T-cell (primary cell): ENCODE results near the gene L3MBTL4. TPM values are rescaled to one million over a fixed set of nuclear protein-coding genes. Genes with fewer than 3 reads are reported as not detected.

Source experiments
- ATAC-seq, 4 experiments: fragments of 200-7000 bp in 3 of 4; fragments of 150-1000 bp in 1 of 4; cut with Tn5 transposase; replicated peaks in 1 of 4; 1 replicate in 3 of 4; 2 replicates in 1 of 4; pipeline ENCODE4 v1.10.0; 2021; ENCODE audit warnings: moderate library complexity in 3 of 4, mild to moderate bottlenecking in 2 of 4, moderate number of reproducible peaks in 1 of 4
- CTCF ChIA-PET, 2 donors: fragments of 300-600 bp; sonication (Branson Sonifier 250); formaldehyde crosslinking; loops; one replicate each; lab custom pipeline; 2022; ENCODE audit warnings: antibody characterized with exemption in 2 of 2; lab: Charles Lee
- POLR2A ChIA-PET, 2 donors: fragments of 300-600 bp; sonication (Branson Sonifier 250); formaldehyde crosslinking; loops; one replicate each; lab custom pipeline; 2022; ENCODE audit warnings: antibody characterized with exemption in 2 of 2; lab: Charles Lee
- DNase-seq, 35 experiments: peaks; one replicate each; pipeline versions ENCODE4 v3.0.0 to v3.0.0-alpha.2; 2013 to 2023
- H3K27ac ChIP-seq: one replicate; pipeline ENCODE4 v1.5.1; 2013; ENCODE audit warnings: low read length
- H3K27me3 ChIP-seq, 2 experiments: replicated peaks in 1 of 2; 1 replicate in 1 of 2; 2 replicates in 1 of 2; pipeline versions ENCODE4 v1.6.1 to v1.7.0; 2013; ENCODE audit warnings: low read length in 1 of 2, mixed read lengths in 1 of 2; ENCODE audit not compliant: control insufficient read depth in 2 of 2, insufficient read depth in 2 of 2; ENCODE audit errors: extremely low read depth in 1 of 2
- H3K36me3 ChIP-seq, 2 donors: 1 replicate in 1 of 2; 2 replicates in 1 of 2; pipeline versions ENCODE4 v1.6.1 to v1.7.0; 2013; ENCODE audit warnings: low read length in 1 of 2; ENCODE audit not compliant: control insufficient read depth in 2 of 2, insufficient read depth in 1 of 2; ENCODE audit errors: extremely low read depth in 1 of 2
- H3K4me1 ChIP-seq, 2 experiments: 1 replicate in 1 of 2; 2 replicates in 1 of 2; pipeline versions ENCODE4 v1.6.1 to v1.7.0; 2013; ENCODE audit warnings: low read length in 2 of 2, mixed read lengths in 1 of 2; ENCODE audit not compliant: insufficient read depth in 2 of 2, control insufficient read depth in 1 of 2; ENCODE audit errors: extremely low read depth in 1 of 2
- H3K4me3 ChIP-seq, 2 donors: 1 replicate in 1 of 2; 2 replicates in 1 of 2; pipeline versions ENCODE4 v1.5.1 to v1.7.0; 2013; ENCODE audit warnings: mild to moderate bottlenecking in 2 of 2, low read length in 1 of 2, moderate library complexity in 1 of 2; ENCODE audit not compliant: control insufficient read depth in 1 of 2; ENCODE audit errors: extremely low read depth in 1 of 2
- H3K9me3 ChIP-seq: 2 replicates; pipeline ENCODE4 v1.7.0; 2013
- H3K27ac Mint-ChIP-seq, 2 donors: one replicate each; pipeline ENCODE4 v1.8.0; 2020 to 2021; ENCODE audit warnings: mild to moderate bottlenecking in 2 of 2, mixed read lengths in 2 of 2
- H3K27me3 Mint-ChIP-seq, 2 donors: one replicate each; pipeline ENCODE4 v1.8.0; 2021 to 2022; ENCODE audit warnings: mixed read lengths in 2 of 2
- H3K36me3 Mint-ChIP-seq: one replicate; pipeline ENCODE4 v1.8.0; 2021; ENCODE audit warnings: mixed read lengths
- H3K4me1 Mint-ChIP-seq, 3 donors: one replicate each; pipeline ENCODE4 v1.8.0; 2020 to 2022; ENCODE audit warnings: mixed read lengths in 3 of 3, mild to moderate bottlenecking in 1 of 3
- H3K4me3 Mint-ChIP-seq, 3 donors: one replicate each; pipeline ENCODE4 v1.8.0; 2020 to 2022; ENCODE audit warnings: mild to moderate bottlenecking in 3 of 3, mixed read lengths in 3 of 3, moderate library complexity in 3 of 3
- H3K9me3 Mint-ChIP-seq, 3 donors: one replicate each; pipeline ENCODE4 v1.8.0; 2020 to 2022; ENCODE audit warnings: mixed read lengths in 3 of 3
- WGBS: methylation state at CpG from one replicate; pipeline ENCODE4 v1.1.5; 2013; ENCODE audit warnings: missing lambda C conversion rate; ENCODE audit not compliant: insufficient coverage; 5-methylcytosine and 5-hydroxymethylcytosine counted together
- total RNA-seq, 35 experiments: library from RNA in 6 of 35; stranded (reverse) in 6 of 35; fragments of 120-200 nt in 1 of 35; gene quantifications; one replicate each; pipeline versions ENCODE4 v1.2.1 to v1.2.4 and lab custom pipeline; 2013 to 2026

L3MBTL4 gene
- total RNA-seq, 5 donors from 2014 or later (not counting 1 experiment from before 2014, with no cell fraction given) = 0.58 to 1.6 (median 0.83) TPM

DNA sequence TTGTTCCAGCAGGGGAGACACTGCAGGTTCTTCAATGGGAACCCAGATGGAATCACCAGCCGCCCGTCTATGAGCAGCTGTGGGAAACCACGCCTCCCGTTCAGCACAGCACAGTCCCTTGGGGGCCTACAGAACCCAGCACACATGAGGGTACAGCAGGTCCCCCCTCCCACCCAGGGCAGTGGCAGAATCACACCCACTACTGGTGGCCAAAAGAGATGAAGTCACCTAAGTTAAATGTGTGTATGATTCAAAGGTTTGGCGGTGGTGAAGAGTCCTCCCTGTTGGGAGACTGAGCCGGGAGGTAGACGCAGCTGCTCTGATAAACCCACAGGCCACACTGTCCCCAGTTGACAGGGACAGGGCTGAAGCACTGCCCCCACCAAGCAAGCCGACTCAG is 44.3 kb downstream of the L3MBTL4 start:
- Histone ChIP-seq H3K4me3 (no peak overlapping the region), H3K27me3 (no peaks in the 10 kb centered on the region), H3K4me1 (no peaks in the 10 kb centered on the region), H3K27ac (no peak overlapping the region), H3K36me3 (no peaks in the 10 kb centered on the region), H3K9me3 (no peaks in the 10 kb centered on the region)
- DNase-seq (no peak), ATAC-seq (no peak)
- Mint-ChIP-seq H3K36me3 (no peaks in the 10 kb centered on the region), H3K4me1 (no peaks in the 10 kb centered on the region), H3K4me3 (no peak overlapping the region), H3K9me3 (peaks cover 3 to 16% (median 4%) of the 10 kb centered on the region in 3 donors), H3K27me3 (no peaks in the 10 kb centered on the region), H3K27ac (no peak overlapping the region)
- CTCF ChIA-PET = no interaction called here
- no CpG with 5 or more reads among the region's 8 CpGs for WGBS
- POLR2A ChIA-PET = no interaction called here

DNA sequence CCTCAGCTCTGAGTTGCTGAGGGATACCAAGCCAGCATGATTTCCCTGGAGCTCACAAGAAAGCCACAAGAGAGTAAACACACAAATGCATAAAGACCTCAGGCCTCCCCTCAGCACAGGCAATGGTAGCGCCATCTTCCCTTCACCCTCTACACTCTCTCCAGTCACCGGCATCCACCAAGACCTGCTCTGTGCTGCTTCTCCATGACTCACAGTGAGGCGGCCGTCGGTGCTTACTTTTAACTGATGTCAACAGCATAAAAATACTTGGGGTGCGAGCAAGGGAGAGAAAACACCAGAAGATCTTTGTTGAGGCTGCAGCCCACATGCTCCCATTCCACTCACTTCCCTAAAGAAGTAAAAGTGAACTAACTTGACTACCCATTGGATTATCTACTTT is 46.7 kb downstream of the L3MBTL4 start:
- ATAC-seq = no peak
- WGBS = 98% methylated on average over 5 of the region's 6 CpGs
- Mint-ChIP-seq H3K27me3 (no peaks in the 10 kb centered on the region), H3K36me3 (no peaks in the 10 kb centered on the region), H3K4me3 (no peak overlapping the region), H3K27ac (no peak overlapping the region), H3K4me1 (no peaks in the 10 kb centered on the region), H3K9me3 (peaks cover 0 to 8% (median 4%) of the 10 kb centered on the region in 3 donors)
- DNase-seq = no peak
- H3K27me3 ChIP-seq = no peaks in the 10 kb centered on the region
- POLR2A ChIA-PET = no interaction called here
- H3K9me3 ChIP-seq = no peaks in the 10 kb centered on the region
- CTCF ChIA-PET = no interaction called here
- no peaks in the 10 kb centered on the region for H3K4me1 ChIP-seq
- H3K4me3 ChIP-seq = no peak overlapping the region
- no peak overlapping the region for H3K27ac ChIP-seq
- H3K36me3 ChIP-seq = no peaks in the 10 kb centered on the region

DNA sequence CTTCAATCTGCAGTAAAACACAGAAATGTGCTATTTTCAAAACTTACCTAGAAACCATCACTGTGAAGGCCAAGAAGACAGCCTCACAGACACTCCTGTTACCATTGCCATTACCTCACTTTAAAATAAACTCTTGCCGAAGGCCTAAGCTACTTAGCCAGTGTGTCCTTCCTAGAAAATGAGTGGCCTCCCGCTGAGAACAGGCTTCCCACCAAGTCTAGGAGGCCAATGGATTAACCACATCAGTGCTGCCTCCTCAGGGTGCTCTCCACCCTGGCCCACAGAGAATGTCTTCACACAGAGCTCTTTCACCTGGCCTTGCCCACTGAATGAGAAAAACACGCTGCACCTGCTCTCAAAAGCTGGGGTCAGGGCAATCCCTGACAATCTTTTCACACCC is 47.5 kb downstream of the L3MBTL4 start:
- Histone ChIP-seq H3K4me3 (no peak overlapping the region), H3K27me3 (no peaks in the 10 kb centered on the region), H3K4me1 (no peaks in the 10 kb centered on the region), H3K27ac (no peak overlapping the region), H3K9me3 (no peaks in the 10 kb centered on the region), H3K36me3 (no peaks in the 10 kb centered on the region)
- CTCF ChIA-PET = no interaction called here
- H3K9me3 Mint-ChIP-seq = peaks cover 0 to 8% (median 4%) of the 10 kb centered on the region in 3 donors
- no peaks in the 10 kb centered on the region for H3K27me3 Mint-ChIP-seq
- POLR2A ChIA-PET = no interaction called here
- 81% methylated on average over 3 of the region's 3 CpGs for WGBS
- H3K27ac Mint-ChIP-seq = no peak overlapping the region
- ATAC-seq (no peak), DNase-seq (no peak)
- no peaks in the 10 kb centered on the region for H3K4me1 Mint-ChIP-seq
- no peak overlapping the region for H3K4me3 Mint-ChIP-seq
- H3K36me3 Mint-ChIP-seq = no peaks in the 10 kb centered on the region

DNA sequence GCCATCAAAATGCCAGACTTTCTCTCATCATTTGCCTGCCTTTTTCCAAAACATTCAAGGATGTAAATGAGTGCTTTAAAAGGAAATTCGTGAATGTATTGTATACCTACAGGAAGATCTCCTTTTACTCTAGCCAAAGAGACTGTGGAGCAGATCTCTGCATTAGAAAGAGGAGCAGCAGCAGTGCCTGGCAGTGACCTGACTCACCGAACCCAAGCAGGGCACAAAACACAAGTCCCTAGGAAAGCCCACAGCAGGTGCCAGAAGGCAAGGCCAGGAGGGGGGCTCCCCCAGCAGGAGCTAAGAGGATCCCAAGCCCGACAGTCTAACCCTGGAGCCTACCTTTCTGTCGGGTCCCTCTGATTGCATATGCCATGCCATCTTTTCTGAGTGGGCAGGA is 47.9 kb downstream of the L3MBTL4 start:
- POLR2A ChIA-PET = no interaction called here
- Mint-ChIP-seq H3K9me3 (peaks cover 0 to 8% (median 4%) of the 10 kb centered on the region in 3 donors), H3K4me1 (no peaks in the 10 kb centered on the region), H3K27me3 (no peaks in the 10 kb centered on the region), H3K27ac (no peak overlapping the region), H3K4me3 (no peak overlapping the region), H3K36me3 (no peaks in the 10 kb centered on the region)
- Histone ChIP-seq H3K4me1 (no peaks in the 10 kb centered on the region), H3K27me3 (no peaks in the 10 kb centered on the region), H3K9me3 (no peaks in the 10 kb centered on the region), H3K4me3 (no peak overlapping the region), H3K27ac (no peak overlapping the region), H3K36me3 (no peaks in the 10 kb centered on the region)
- CTCF ChIA-PET = no interaction called here
- ATAC-seq = no peak
- no peak for DNase-seq
- 77% methylated on average over 3 of the region's 4 CpGs for WGBS

DNA sequence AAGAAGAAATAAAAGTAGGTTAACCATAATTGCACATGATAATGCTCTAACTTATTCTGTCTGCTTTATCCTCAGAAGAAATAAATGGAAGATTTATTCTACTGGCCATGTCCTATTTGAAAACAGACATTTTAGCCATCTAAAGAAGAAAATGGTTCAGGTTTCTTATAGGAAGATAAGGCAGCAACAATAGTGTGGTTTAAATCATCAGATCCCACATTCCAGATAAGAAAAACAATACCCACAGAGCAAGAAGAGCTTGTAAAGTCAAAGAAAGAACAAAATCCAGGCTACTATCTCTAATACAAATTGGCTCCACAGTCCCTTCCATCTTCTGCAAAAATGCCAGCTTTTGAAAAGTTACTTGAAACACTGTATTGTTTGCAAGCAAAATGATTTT is 49.3 kb downstream of the L3MBTL4 start:
- no peaks in the 10 kb centered on the region for H3K27me3 Mint-ChIP-seq
- Histone ChIP-seq H3K4me3 (no peak overlapping the region), H3K27me3 (no peaks in the 10 kb centered on the region), H3K4me1 (no peaks in the 10 kb centered on the region), H3K27ac (no peak overlapping the region), H3K36me3 (no peaks in the 10 kb centered on the region), H3K9me3 (no peaks in the 10 kb centered on the region)
- H3K4me1 Mint-ChIP-seq = no peaks in the 10 kb centered on the region
- no peak overlapping the region for H3K4me3 Mint-ChIP-seq
- peaks cover 0 to 8% (median 4%) of the 10 kb centered on the region in 3 donors for H3K9me3 Mint-ChIP-seq
- H3K36me3 Mint-ChIP-seq = no peaks in the 10 kb centered on the region
- DNase-seq (no peak), ATAC-seq (no peak)
- CTCF ChIA-PET = no interaction called here
- H3K27ac Mint-ChIP-seq = no peak overlapping the region
- POLR2A ChIA-PET = no interaction called here

DNA sequence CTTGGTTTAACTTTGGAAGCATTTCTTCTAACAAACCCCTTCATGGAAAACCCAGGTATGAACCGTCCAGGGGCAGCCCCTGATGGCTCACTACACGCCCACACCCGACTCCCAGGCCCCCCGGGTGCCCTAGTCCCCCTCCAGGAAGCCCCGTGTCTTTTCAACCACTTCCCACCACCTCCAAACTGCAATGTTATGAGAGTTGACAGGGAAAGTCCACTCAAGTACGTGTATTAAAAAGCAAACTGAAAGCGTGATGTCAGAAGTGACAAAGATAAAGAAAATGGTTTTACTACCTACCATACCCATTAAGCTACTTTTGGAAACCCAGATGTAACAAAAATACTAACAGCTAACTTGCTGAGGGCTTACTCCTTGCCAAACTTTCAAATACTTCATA is 51.5 kb downstream of the L3MBTL4 start:
- peaks cover 0 to 8% (median 0%) of the 10 kb centered on the region in 3 donors for H3K9me3 Mint-ChIP-seq
- ATAC-seq = no peak
- H3K4me1 Mint-ChIP-seq = no peaks in the 10 kb centered on the region
- H3K27me3 Mint-ChIP-seq = no peaks in the 10 kb centered on the region
- Histone ChIP-seq H3K27me3 (no peaks in the 10 kb centered on the region), H3K36me3 (no peaks in the 10 kb centered on the region), H3K4me1 (no peaks in the 10 kb centered on the region), H3K27ac (no peak overlapping the region), H3K9me3 (no peaks in the 10 kb centered on the region), H3K4me3 (no peak overlapping the region)
- DNase-seq = no peak
- H3K27ac Mint-ChIP-seq = no peak overlapping the region
- H3K36me3 Mint-ChIP-seq = no peaks in the 10 kb centered on the region
- CTCF ChIA-PET = no interaction called here
- POLR2A ChIA-PET = no interaction called here
- no CpG with 5 or more reads among the region's 7 CpGs for WGBS
- H3K4me3 Mint-ChIP-seq = no peak overlapping the region

DNA sequence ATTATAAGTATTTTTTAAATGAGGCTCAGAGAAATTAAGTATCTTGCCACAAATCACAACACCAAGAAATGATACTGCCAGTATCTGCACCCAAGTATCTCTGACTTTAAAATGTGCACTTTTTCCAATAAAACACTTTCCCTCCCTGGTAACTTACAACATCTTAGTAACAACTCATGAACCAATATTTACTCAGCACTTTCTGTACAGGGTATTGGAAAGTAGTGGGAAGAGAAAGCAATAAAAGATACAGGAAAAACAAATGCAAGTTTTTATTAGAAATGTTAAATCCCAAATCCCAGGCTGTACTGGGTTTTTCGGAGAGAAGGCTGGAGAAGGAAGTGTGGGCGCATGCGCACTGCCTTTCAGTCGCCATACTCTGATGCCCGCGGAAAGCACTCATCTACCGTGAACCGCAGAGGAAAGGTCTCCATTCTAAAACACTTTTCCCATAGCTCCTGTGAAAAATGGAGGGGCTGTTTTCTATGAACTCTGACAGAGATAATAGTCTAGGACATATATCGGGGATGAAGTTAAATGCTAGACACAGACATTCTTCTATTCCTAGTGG is 52.1 kb downstream of the L3MBTL4 start:
- Histone ChIP-seq H3K27ac (no peak overlapping the region), H3K4me1 (no peaks in the 10 kb centered on the region), H3K36me3 (no peaks in the 10 kb centered on the region), H3K4me3 (no peak overlapping the region), H3K27me3 (no peaks in the 10 kb centered on the region), H3K9me3 (no peaks in the 10 kb centered on the region)
- H3K4me1 Mint-ChIP-seq = no peaks in the 10 kb centered on the region
- no peaks in the 10 kb centered on the region for H3K27me3 Mint-ChIP-seq
- no peaks in the 10 kb centered on the region for H3K36me3 Mint-ChIP-seq
- peaks cover 0 to 2% (median 0%) of the 10 kb centered on the region in 3 donors for H3K9me3 Mint-ChIP-seq
- no peak for ATAC-seq
- no peak overlapping the region for H3K4me3 Mint-ChIP-seq
- CTCF ChIA-PET = no interaction called here
- POLR2A ChIA-PET = no interaction called here
- DNase-seq = no peak
- WGBS = no CpG with 5 or more reads among the region's 9 CpGs
- no peak overlapping the region for H3K27ac Mint-ChIP-seq
